ENCODE data around the gene KCNN3. TPM values are rescaled to one million over a fixed set of nuclear protein-coding genes. Genes with fewer than 3 reads are reported as not detected.

Gene KCNN3
- total RNA-seq, 4 donors from 2014 or later = 0.21 to 0.78 (median 0.26) TPM

- no peak for TF ChIP-seq EP300 (IDR thresholded peaks at IDR 0.05)
- TF ChIP-seq POLR2A (IDR thresholded peaks at IDR 0.05) = no peak
- DNase-seq (ENCODE audit: low spot score in 2 of 2) = no peak
Observed at GRCh38 chr1:154773551-154773950, 96.5 kb downstream of the KCNN3 start.

GRCh38 chr1:154772606-154773506 lies 97.2 kb downstream of the KCNN3 start:
- Histone ChIP-seq H3K36me3 (no peaks in the 10 kb centered on the region), H3K4me3 (no peak overlapping the region), H3K9me3 (no peaks in the 10 kb centered on the region), H3K4me1 (no peaks in the 10 kb centered on the region), H3K27me3 (peaks cover 0 to 5% of the 10 kb centered on the region in 2 donors), H3K27ac (no peak overlapping the region)
- TF ChIP-seq CTCF (IDR thresholded peaks at IDR 0.05) (no peak), EP300 (IDR thresholded peaks at IDR 0.05) (no peak), POLR2A (IDR thresholded peaks at IDR 0.05) (no peak)
- no peak for DNase-seq (ENCODE audit: low spot score in 2 of 2)
- WGBS, 2 donors = 54 to 61% methylated on average over 17 of the region's 17 CpGs

More at GRCh38 chr1:154773551-154773950, 96.5 kb downstream of the KCNN3 start:
- WGBS, 2 donors = 38 to 63% methylated on average over 2 of the region's 2 CpGs
- H3K27me3 ChIP-seq = peaks cover 0 to 5% of the 10 kb centered on the region in 2 donors
- H3K36me3 ChIP-seq = no peaks in the 10 kb centered on the region
- H3K27ac ChIP-seq = no peak overlapping the region
- no peaks in the 10 kb centered on the region for H3K4me1 ChIP-seq
- peaks cover 0 to under 1% (median 0%) of the 10 kb centered on the region in 4 donors for H3K9me3 ChIP-seq
- H3K4me3 ChIP-seq = no peak overlapping the region

- Histone ChIP-seq H3K36me3 (no peaks in the 10 kb centered on the region), H3K4me1 (no peaks in the 10 kb centered on the region), H3K27ac (no peak overlapping the region), H3K4me3 (no peak overlapping the region), H3K27me3 (peaks cover 0 to 5% of the 10 kb centered on the region in 2 donors), H3K9me3 (no peaks in the 10 kb centered on the region)
- 94 to 96% methylated on average over 23 of the region's 23 CpGs for WGBS, 2 donors
- DNase-seq (ENCODE audit: low spot score in 2 of 2) = no peak
- no peak for TF ChIP-seq POLR2A (IDR thresholded peaks at IDR 0.05)
- no peak for TF ChIP-seq CTCF (IDR thresholded peaks at IDR 0.05)
- no peak for TF ChIP-seq EP300 (IDR thresholded peaks at IDR 0.05)
Observed at GRCh38 chr1:154772056-154772455, 98.0 kb downstream of the KCNN3 start.

GRCh38 chr1:154770897-154771594 lies 99.0 kb downstream of the KCNN3 start:
- Histone ChIP-seq H3K27ac (no peak overlapping the region), H3K27me3 (peaks cover 0 to 6% of the 10 kb centered on the region in 2 donors), H3K4me1 (no peaks in the 10 kb centered on the region), H3K9me3 (no peaks in the 10 kb centered on the region), H3K4me3 (no peak overlapping the region), H3K36me3 (no peaks in the 10 kb centered on the region)
- no peak for DNase-seq (ENCODE audit: low spot score in 2 of 2)
- no peak for TF ChIP-seq EP300 (IDR thresholded peaks at IDR 0.05)
- no peak for TF ChIP-seq POLR2A (IDR thresholded peaks at IDR 0.05)
- no peak for TF ChIP-seq CTCF (IDR thresholded peaks at IDR 0.05)
- 93% methylated on average over 4 of the region's 4 CpGs for WGBS, 2 donors

- 90 to 92% methylated on average over 5 of the region's 5 CpGs for WGBS, 2 donors
- peaks cover 0 to 23% of the 10 kb centered on the region in 2 donors for H3K27me3 ChIP-seq
- no peak for TF ChIP-seq POLR2A (IDR thresholded peaks at IDR 0.05)
- TF ChIP-seq EP300 (IDR thresholded peaks at IDR 0.05) = no peak
- TF ChIP-seq CTCF (IDR thresholded peaks at IDR 0.05) = no peak
- no peak for DNase-seq (ENCODE audit: low spot score in 2 of 2)
- no peaks in the 10 kb centered on the region for H3K36me3 ChIP-seq
- no peak overlapping the region for H3K4me3 ChIP-seq
- no peaks in the 10 kb centered on the region for H3K9me3 ChIP-seq
- no peak overlapping the region for H3K27ac ChIP-seq
- H3K4me1 ChIP-seq = no peaks in the 10 kb centered on the region
Observed at GRCh38 chr1:154769193-154769895, 100.7 kb downstream of the KCNN3 start.
